Suprapubic skin (tissue), 4 donors: ENCODE measurements around the gene FGF11. TPM values are rescaled to one million over a fixed set of nuclear protein-coding genes. Genes with fewer than 3 reads are reported as not detected.
A peak's percentile ranks its signal among the peaks of the same experiment; 100 is the strongest.

Experiments
- DNase-seq, 2 donors: peaks; one replicate each; pipeline ENCODE4 v3.0.0-alpha.2; 2019; ENCODE audit warnings: low spot score in 2 of 2
- H3K27ac ChIP-seq: fragments of 200-600 bp; sonication (generic); one replicate; pipeline ENCODE4 v1.5.1; 2019
- H3K27me3 ChIP-seq: fragments of 200-600 bp; sonication (generic); one replicate; pipeline ENCODE4 v1.5.1; 2019
- H3K36me3 ChIP-seq: fragments of 200-600 bp; sonication (generic); one replicate; pipeline ENCODE4 v1.5.1; 2019
- H3K4me1 ChIP-seq: fragments of 200-600 bp; sonication (generic); one replicate; pipeline ENCODE4 v1.5.1; 2019
- H3K4me3 ChIP-seq: fragments of 200-600 bp; sonication (generic); one replicate; pipeline ENCODE4 v1.5.1; 2019; ENCODE audit warnings: mild to moderate bottlenecking
- H3K9me3 ChIP-seq: fragments of 200-600 bp; sonication (generic); one replicate; pipeline ENCODE4 v1.5.1; 2019
- CTCF ChIP-seq, 2 donors: fragments of 200-600 bp in 1 of 2; fragments of 450-650 bp in 1 of 2; sonication (generic) in 1 of 2; IDR thresholded peaks; one replicate each; pipeline ENCODE4 v1.5.1; 2016 to 2019; ENCODE audit warnings: antibody characterized with exemption in 2 of 2, mild to moderate bottlenecking in 1 of 2, moderate library complexity in 1 of 2
- EP300 ChIP-seq: sonication (generic); formaldehyde crosslinking; IDR thresholded peaks from one replicate; pipeline ENCODE4 v1.6.1; 2017; ENCODE audit warnings: antibody characterized with exemption
- POLR2A ChIP-seq, 2 donors: fragments of 450-650 bp; IDR thresholded peaks; one replicate each; pipeline ENCODE4 v1.6.1; 2017; ENCODE audit warnings: antibody characterized with exemption in 2 of 2, mild to moderate bottlenecking in 2 of 2, moderate library complexity in 2 of 2
- POLR2AphosphoS5 ChIP-seq, 3 donors: sonication (generic); formaldehyde crosslinking; IDR thresholded peaks; one replicate each; pipeline ENCODE4 v1.6.1; 2017; ENCODE audit warnings: antibody characterized with exemption in 3 of 3
- WGBS: methylation state at CpG from one replicate; pipeline ENCODE4 v1.1.5; 2018; 5-methylcytosine and 5-hydroxymethylcytosine counted together
- total RNA-seq, 4 donors: library from RNA; depleted of rRNA; stranded (reverse); fragments of >200 nt; gene quantifications; one replicate each; pipeline ENCODE4 v1.1.0, GENCODE V29; 2016

Gene FGF11
- total RNA-seq, 4 donors from 2014 or later: 10.3 to 28.5 (median 12.5) TPM

- peak; percentile 90 to 92 for DNase-seq
- 0% methylated on average over 7 of the region's 71 CpGs for WGBS
- Histone ChIP-seq H3K9me3 (no peaks in the 10 kb centered on the region), H3K27me3 (no peaks in the 10 kb centered on the region), H3K27ac (peak within 1 kb of the TSS; percentile 80), H3K4me1 (peaks cover 20% of the 10 kb centered on the region), H3K36me3 (peaks cover 15% of the 10 kb centered on the region), H3K4me3 (peak within 1 kb of the TSS; percentile 75)
- TF ChIP-seq POLR2A (IDR thresholded peaks at IDR 0.05): peak; percentile 25 to 65
- TF ChIP-seq CTCF (IDR thresholded peaks at IDR 0.05): no peak
- TF ChIP-seq POLR2AphosphoS5 (IDR thresholded peaks at IDR 0.05): peak in 1 of 3 donors; percentile 22
- TF ChIP-seq EP300: no peak
These were observed 44.7 kb upstream of the FGF11 start, which contains the start of gene PLSCR3 for GRCh38 chr17:7394452-7395191. TSS of gene PLSCR3 (minus strand) at chr17:7394525. CDS start at chr17:7394110, 415 bp downstream.

- no peak overlapping the region for H3K4me3 ChIP-seq
- no peaks in the 10 kb centered on the region for H3K27me3 ChIP-seq
- H3K4me1 ChIP-seq: peaks cover 20% of the 10 kb centered on the region
- H3K36me3 ChIP-seq: no peaks in the 10 kb centered on the region
- TF ChIP-seq POLR2AphosphoS5 (IDR thresholded peaks at IDR 0.05): no peak
- TF ChIP-seq POLR2A (IDR thresholded peaks at IDR 0.05): no peak
- no peak for TF ChIP-seq CTCF (IDR thresholded peaks at IDR 0.05)
- no peak for TF ChIP-seq EP300
- WGBS: 90% methylated on average over 4 of the region's 4 CpGs
- H3K27ac ChIP-seq: no peak overlapping the region
- no peaks in the 10 kb centered on the region for H3K9me3 ChIP-seq
- DNase-seq: no peak
These were observed 43.2 kb upstream of the FGF11 start for GRCh38 chr17:7396147-7396546.

DNA sequence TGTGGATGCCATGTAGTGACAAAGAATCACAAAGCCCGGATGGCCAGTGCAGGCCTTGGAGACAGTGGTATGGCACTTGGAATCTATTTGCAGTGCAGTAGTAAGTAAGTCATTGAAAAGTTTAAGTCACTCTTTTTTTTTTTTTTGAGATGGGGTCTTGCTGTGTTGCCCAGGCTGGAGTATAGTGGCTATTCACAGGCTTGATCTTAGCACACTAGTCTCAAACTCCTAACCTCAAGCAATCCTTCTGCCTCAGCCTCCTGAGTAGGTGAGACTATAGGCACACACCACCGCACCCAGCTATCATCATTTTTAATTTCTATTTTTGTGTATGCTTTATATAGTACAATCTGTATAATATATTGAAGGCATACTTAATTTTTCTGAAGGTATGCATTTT lies 40.7 kb upstream of the FGF11 start:
- Histone ChIP-seq H3K4me3 (no peak overlapping the region), H3K4me1 (peaks cover 27% of the 10 kb centered on the region), H3K36me3 (no peaks in the 10 kb centered on the region), H3K27me3 (no peaks in the 10 kb centered on the region), H3K27ac (no peak overlapping the region), H3K9me3 (no peaks in the 10 kb centered on the region)
- 79% methylated on average over 2 of the region's 2 CpGs for WGBS
- TF ChIP-seq POLR2AphosphoS5 (IDR thresholded peaks at IDR 0.05) (no peak), CTCF (IDR thresholded peaks at IDR 0.05) (no peak), EP300 (no peak), POLR2A (IDR thresholded peaks at IDR 0.05) (no peak)
- DNase-seq: no peak

DNA sequence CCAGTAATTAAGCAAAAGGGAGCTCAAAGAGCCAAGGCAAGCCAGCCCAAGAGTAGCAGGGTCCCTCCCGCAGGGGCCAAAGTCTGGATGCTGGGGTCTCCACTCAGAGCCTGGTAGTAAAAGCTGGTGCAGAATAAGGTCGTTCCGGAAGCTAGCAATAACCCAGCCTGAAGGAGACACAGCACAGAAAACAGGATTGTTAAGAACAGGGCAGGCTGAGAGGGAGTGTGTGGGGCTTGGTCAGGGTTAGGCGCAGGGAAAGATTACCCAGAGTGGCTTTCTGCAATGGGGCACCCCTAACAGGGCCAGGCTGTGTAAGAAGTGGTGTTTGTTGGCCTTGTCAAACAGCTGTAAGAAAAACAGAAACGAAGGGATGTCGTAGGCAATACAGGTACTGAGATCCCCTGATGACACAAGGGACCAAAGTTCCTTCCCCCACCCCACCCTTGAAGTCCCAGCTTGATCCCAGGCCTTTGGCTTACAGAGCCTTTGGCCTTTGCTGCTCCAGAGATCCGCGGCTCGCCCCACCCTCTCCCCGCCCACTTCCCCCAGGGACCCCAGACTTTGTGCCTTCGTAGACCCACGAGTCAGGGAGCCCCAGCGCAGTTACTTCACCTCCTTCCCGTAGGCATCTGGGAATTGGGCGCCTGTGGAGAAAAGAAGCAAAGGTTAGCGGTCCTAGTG lies 36.1 kb upstream of the FGF11 start:
- DNase-seq: peak; percentile 84 to 87
- peak overlapping the region; percentile 89 for H3K27ac ChIP-seq

More for the DNA sequence above, 36.1 kb upstream of the FGF11 start:
- no peaks in the 10 kb centered on the region for H3K27me3 ChIP-seq
- peak overlapping the region; percentile 71 for H3K4me3 ChIP-seq
- 27% methylated on average over 6 of the region's 16 CpGs for WGBS
- H3K4me1 ChIP-seq: peaks cover 37% of the 10 kb centered on the region
- TF ChIP-seq CTCF (IDR thresholded peaks at IDR 0.05) (no peak), POLR2AphosphoS5 (IDR thresholded peaks at IDR 0.05) (no peak), POLR2A (IDR thresholded peaks at IDR 0.05) (no peak), EP300 (no peak)
- H3K9me3 ChIP-seq: no peaks in the 10 kb centered on the region
- no peaks in the 10 kb centered on the region for H3K36me3 ChIP-seq
